CD14-positive monocyte (primary cell): ENCODE measurements around the gene PLA2G10. TPM values are rescaled to one million over a fixed set of nuclear protein-coding genes. Genes with fewer than 3 reads are reported as not detected.
"Not testable (repeated sequence)": the region's sequence is repeated elsewhere in the genome, so short reads cannot be mapped to it uniquely, and the experiment has no call there.

Source experiments
- DNase-seq, 3 donors: peaks; one replicate each; pipeline ENCODE4 v3.0.0-alpha.2; 2011 to 2022
- H2AFZ ChIP-seq: 2 replicates; pipeline ENCODE4 v1.6.0; 2012; ENCODE audit warnings: mild to moderate bottlenecking, low read depth, low read length, inconsistent platforms; ENCODE audit not compliant: insufficient read depth, poor library complexity, severe bottlenecking
- H3K27ac ChIP-seq, 2 donors: 1 replicate in 1 of 2; 2 replicates in 1 of 2; pipeline ENCODE4 v1.5.1; 2012 to 2013; ENCODE audit warnings: low read length in 2 of 2, control low read depth in 1 of 2, inconsistent platforms in 1 of 2, low read depth in 1 of 2, mild to moderate bottlenecking in 1 of 2
- H3K27me3 ChIP-seq, 2 donors: one replicate each; pipeline versions ENCODE4 v1.6.0 to v1.6.1; 2011 to 2013; ENCODE audit warnings: low read length in 2 of 2; ENCODE audit not compliant: control insufficient read depth in 2 of 2, insufficient read depth in 2 of 2
- H3K36me3 ChIP-seq, 2 donors: replicated peaks in 1 of 2; 1 replicate in 1 of 2; 2 replicates in 1 of 2; pipeline versions ENCODE4 v1.5.1 to v1.6.1; 2012 to 2013; ENCODE audit warnings: low read length in 2 of 2, control low read depth in 1 of 2, inconsistent platforms in 1 of 2, mild to moderate bottlenecking in 1 of 2; ENCODE audit not compliant: insufficient read depth in 2 of 2, control insufficient read depth in 1 of 2
- H3K4me1 ChIP-seq, 2 donors: 1 replicate in 1 of 2; 2 replicates in 1 of 2; pipeline versions ENCODE4 v1.5.1 to v1.6.1; 2012 to 2013; ENCODE audit warnings: low read length in 2 of 2, control low read depth in 1 of 2, inconsistent platforms in 1 of 2, mild to moderate bottlenecking in 1 of 2, moderate library complexity in 1 of 2; ENCODE audit not compliant: insufficient read depth in 2 of 2, control insufficient read depth in 1 of 2
- H3K4me2 ChIP-seq: replicated peaks from 2 replicates; pipeline ENCODE3; 2012; ENCODE audit warnings: low read length, moderate library complexity, mild to moderate bottlenecking; ENCODE audit not compliant: poor library complexity, severe bottlenecking; ENCODE audit errors: extremely low read depth
- H3K4me3 ChIP-seq, 3 experiments: fragments of 200-600 bp in 1 of 3; sonication (generic) in 1 of 3; replicated peaks in 1 of 3; 1 replicate in 2 of 3; 2 replicates in 1 of 3; pipeline ENCODE4 v1.5.1; 2011 to 2013; ENCODE audit warnings: low read length in 3 of 3, mild to moderate bottlenecking in 3 of 3, control low read depth in 2 of 3, low read depth in 2 of 3, inconsistent platforms in 1 of 3, moderate library complexity in 1 of 3
- H3K79me2 ChIP-seq: 2 replicates; pipeline ENCODE4 v1.6.0; 2012; ENCODE audit warnings: mild to moderate bottlenecking, control low read depth, inconsistent platforms, low read length, moderate library complexity; ENCODE audit not compliant: insufficient read depth
- H3K9ac ChIP-seq: 2 replicates; pipeline ENCODE4 v1.6.0; 2017; ENCODE audit warnings: low read length, mild to moderate bottlenecking; ENCODE audit not compliant: insufficient read depth, poor library complexity, severe bottlenecking
- H3K9me3 ChIP-seq, 2 donors: replicated peaks in 1 of 2; 1 replicate in 1 of 2; 2 replicates in 1 of 2; pipeline versions ENCODE4 v1.5.1 to v1.6.1; 2012 to 2013; ENCODE audit warnings: low read length in 2 of 2, control low read depth in 1 of 2; ENCODE audit not compliant: control insufficient read depth in 1 of 2, insufficient read depth in 1 of 2
- H4K20me1 ChIP-seq: 2 replicates; pipeline ENCODE4 v1.6.0; 2012; ENCODE audit warnings: mild to moderate bottlenecking, low read length, control low read depth, moderate library complexity; ENCODE audit not compliant: insufficient read depth
- H3K27ac Mint-ChIP-seq, 7 donors: one replicate each; pipeline ENCODE4 v1.8.0; 2020; ENCODE audit warnings: mild to moderate bottlenecking in 7 of 7, mixed read lengths in 7 of 7, moderate library complexity in 6 of 7, inconsistent platforms in 2 of 7
- H3K27me3 Mint-ChIP-seq, 3 donors: one replicate each; pipeline ENCODE4 v1.8.0; 2021 to 2022; ENCODE audit warnings: low read depth in 3 of 3, mild to moderate bottlenecking in 3 of 3, mixed read lengths in 3 of 3, moderate library complexity in 3 of 3, inconsistent platforms in 1 of 3
- H3K36me3 Mint-ChIP-seq, 2 donors: one replicate each; pipeline ENCODE4 v1.8.0; 2020; ENCODE audit warnings: mixed read lengths in 2 of 2, inconsistent platforms in 1 of 2, mild to moderate bottlenecking in 1 of 2
- H3K4me1 Mint-ChIP-seq: one replicate; pipeline ENCODE4 v1.8.0; 2020; ENCODE audit warnings: mild to moderate bottlenecking, mixed read lengths
- H3K4me3 Mint-ChIP-seq, 2 donors: one replicate each; pipeline ENCODE4 v1.8.0; 2020; ENCODE audit warnings: mild to moderate bottlenecking in 2 of 2, mixed read lengths in 2 of 2, moderate library complexity in 1 of 2
- H3K9me3 Mint-ChIP-seq, 7 donors: one replicate each; pipeline ENCODE4 v1.8.0; 2020 to 2022; ENCODE audit warnings: mixed read lengths in 7 of 7, mild to moderate bottlenecking in 6 of 7, moderate library complexity in 6 of 7, inconsistent platforms in 2 of 7
- CTCF ChIP-seq: fragments of 200-600 bp; IDR thresholded peaks from one replicate; pipeline ENCODE4 v1.8.0; 2022; ENCODE audit warnings: antibody characterized with exemption, mild to moderate bottlenecking
- WGBS: methylation state at CpG from one replicate; pipeline ENCODE4 v1.1.5; 2013; ENCODE audit warnings: missing lambda C conversion rate; ENCODE audit not compliant: insufficient coverage; 5-methylcytosine and 5-hydroxymethylcytosine counted together
- intact Hi-C, 2 donors: fragments of 100-400 bp; cut with micrococcal nuclease; formaldehyde crosslinking; loops; one replicate each; pipeline versions ENCODE4 v1.15.0 to v1.15.1; 2023
- polyA plus RNA-seq, 3 donors: library from polyadenylated mRNA; depleted of rRNA in 1 of 3; unstranded in 2 of 3; stranded (reverse) in 1 of 3; fragments of 300-500 nt in 2 of 3; fragments of >200 nt in 1 of 3; fragmentation: Illumina TruSeq in 2 of 3; gene quantifications; 1 replicate in 2 of 3; 2 replicates in 1 of 3; pipeline ENCODE4 v1.2.3, GENCODE V29; 2012 to 2021

PLA2G10 gene
- polyA plus RNA-seq, 3 donors: not detected

DNA sequence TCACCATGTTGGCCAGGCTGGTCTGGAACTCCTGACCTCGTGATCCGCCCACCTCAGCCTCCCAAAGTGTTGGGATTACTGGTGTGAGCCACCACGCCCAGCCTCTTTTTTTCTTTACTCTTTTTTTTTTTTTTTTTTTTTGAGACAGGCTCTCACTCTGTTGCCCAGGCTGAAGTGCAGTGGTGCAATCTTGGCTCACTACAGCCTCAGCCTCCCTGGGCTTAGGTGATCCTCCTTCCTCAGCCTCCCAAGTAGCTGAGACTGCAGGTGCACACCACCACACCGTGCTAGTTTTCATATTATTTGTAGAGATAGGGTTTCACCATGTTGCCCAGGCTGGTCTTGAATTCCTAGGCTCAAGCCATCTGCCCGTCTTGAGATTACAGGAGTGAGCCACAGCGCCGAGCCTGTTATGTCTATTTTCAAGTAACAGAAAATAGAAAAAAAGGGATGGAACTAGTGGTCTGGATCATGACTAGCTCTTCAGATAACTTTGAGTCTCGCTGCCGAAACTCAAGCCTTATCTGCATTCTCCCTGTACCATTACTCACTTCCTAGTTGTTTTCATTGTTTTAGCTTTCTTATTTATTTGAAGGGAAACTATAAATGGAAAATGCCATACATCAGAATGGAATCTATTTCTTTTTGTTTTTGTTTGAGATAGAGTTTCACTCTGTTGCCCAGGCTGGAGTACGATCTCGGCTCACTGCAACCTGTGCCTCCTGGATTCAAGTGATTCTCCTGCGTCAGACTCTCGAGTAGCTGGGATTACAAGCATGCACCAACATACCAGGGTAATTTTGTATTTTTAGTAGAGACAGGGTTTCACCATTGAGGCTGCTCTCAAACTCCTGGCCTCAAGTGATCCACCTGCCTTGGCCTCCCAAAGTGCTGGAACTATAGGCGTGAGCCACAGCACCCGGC is 8.0 kb downstream of the PLA2G10 start:
- H3K4me1 Mint-ChIP-seq, H3K27ac ChIP-seq, H3K4me3 Mint-ChIP-seq, H4K20me1 ChIP-seq, H3K36me3 ChIP-seq, H3K4me1 ChIP-seq, H3K79me2 ChIP-seq, H3K27ac Mint-ChIP-seq, DNase-seq, H3K4me3 ChIP-seq, H3K9ac ChIP-seq, H3K4me2 ChIP-seq, H3K9me3 ChIP-seq, intact Hi-C loops, H3K27me3 ChIP-seq, H3K36me3 Mint-ChIP-seq, H2AFZ ChIP-seq, H3K9me3 Mint-ChIP-seq: not testable (repeated sequence)
- WGBS: 85% methylated on average over 9 of the region's 15 CpGs
- H3K27me3 Mint-ChIP-seq: peaks cover 8 to 12% (median 8%) of the 10 kb centered on the region in 3 donors

DNA sequence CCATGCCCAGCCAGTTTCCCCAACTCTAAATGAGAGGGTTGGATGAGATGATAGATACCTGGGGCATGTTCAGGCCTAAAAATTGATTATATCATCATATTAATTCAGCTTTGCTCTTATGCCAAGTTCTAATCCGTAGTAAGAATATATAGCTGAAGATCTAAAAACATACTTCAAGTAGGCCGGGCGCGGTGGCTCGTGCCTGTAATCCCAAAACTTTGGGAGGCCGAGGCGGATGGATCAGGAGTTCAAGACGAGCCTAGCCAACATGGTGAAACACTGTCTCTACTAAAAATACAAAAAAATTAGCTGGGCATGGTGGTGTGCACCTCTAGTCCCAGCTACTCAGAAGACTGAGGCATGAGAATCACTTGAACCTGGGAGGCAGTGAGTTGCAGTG is 12.0 kb downstream of the PLA2G10 start:
- no peaks in the 10 kb centered on the region for H3K4me1 Mint-ChIP-seq
- Histone ChIP-seq H3K79me2 (no peaks in the 10 kb centered on the region), H3K4me1 (no peaks in the 10 kb centered on the region), H3K9ac (no peak overlapping the region), H3K27ac (no peak overlapping the region), H4K20me1 (no peaks in the 10 kb centered on the region), H3K36me3 (no peaks in the 10 kb centered on the region), H2AFZ (no peak overlapping the region), H3K9me3 (no peaks in the 10 kb centered on the region), H3K27me3 (no peaks in the 10 kb centered on the region), H3K4me2 (no peak overlapping the region), H3K4me3 (no peak overlapping the region)
- no peak for DNase-seq
- intact Hi-C loops: no loop called here
- no peaks in the 10 kb centered on the region for H3K36me3 Mint-ChIP-seq
- TF ChIP-seq CTCF: no peak
- peaks cover 8 to 14% (median 8%) of the 10 kb centered on the region in 3 donors for H3K27me3 Mint-ChIP-seq
- WGBS: no CpG with 5 or more reads among the region's 8 CpGs
- peaks cover 0 to 2% (median 0%) of the 10 kb centered on the region in 7 donors for H3K9me3 Mint-ChIP-seq
- no peak overlapping the region for H3K27ac Mint-ChIP-seq
- H3K4me3 Mint-ChIP-seq: no peak overlapping the region
